Measurements from ENCODE around the gene NUP42. TPM values are rescaled to one million over a fixed set of nuclear protein-coding genes. Genes with fewer than 3 reads are reported as not detected.

NUP42 gene
- total RNA-seq, 1 experiment from 2014 or later, result 30.3 TPM

DNA sequence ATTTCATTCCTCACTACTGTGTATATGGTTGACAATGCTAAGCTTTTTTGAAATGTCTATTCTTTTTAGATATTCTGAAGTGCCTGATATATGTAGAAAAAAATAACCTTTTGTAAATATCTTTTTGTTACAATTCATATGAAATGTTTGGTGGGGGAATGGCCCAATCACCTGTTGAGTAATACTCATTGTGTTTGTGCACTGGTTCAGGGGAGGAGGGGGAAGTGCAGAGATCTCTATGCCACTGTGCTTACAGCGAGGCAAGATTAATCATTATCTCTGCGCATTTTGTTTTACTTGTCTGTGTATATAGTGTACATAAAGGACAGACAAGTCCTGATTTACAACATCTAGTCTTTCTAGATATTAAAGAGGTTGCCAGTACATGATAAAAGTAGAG, 25.2 kb downstream of the NUP42 start:
- TF ChIP-seq CTCF (IDR thresholded peaks at IDR 0.05), result no peak
- no peak for TF ChIP-seq TCF7L2 (IDR thresholded peaks at IDR 0.05; ENCODE audit: low read depth, low read length)
- TF ChIP-seq, protein P1, sequence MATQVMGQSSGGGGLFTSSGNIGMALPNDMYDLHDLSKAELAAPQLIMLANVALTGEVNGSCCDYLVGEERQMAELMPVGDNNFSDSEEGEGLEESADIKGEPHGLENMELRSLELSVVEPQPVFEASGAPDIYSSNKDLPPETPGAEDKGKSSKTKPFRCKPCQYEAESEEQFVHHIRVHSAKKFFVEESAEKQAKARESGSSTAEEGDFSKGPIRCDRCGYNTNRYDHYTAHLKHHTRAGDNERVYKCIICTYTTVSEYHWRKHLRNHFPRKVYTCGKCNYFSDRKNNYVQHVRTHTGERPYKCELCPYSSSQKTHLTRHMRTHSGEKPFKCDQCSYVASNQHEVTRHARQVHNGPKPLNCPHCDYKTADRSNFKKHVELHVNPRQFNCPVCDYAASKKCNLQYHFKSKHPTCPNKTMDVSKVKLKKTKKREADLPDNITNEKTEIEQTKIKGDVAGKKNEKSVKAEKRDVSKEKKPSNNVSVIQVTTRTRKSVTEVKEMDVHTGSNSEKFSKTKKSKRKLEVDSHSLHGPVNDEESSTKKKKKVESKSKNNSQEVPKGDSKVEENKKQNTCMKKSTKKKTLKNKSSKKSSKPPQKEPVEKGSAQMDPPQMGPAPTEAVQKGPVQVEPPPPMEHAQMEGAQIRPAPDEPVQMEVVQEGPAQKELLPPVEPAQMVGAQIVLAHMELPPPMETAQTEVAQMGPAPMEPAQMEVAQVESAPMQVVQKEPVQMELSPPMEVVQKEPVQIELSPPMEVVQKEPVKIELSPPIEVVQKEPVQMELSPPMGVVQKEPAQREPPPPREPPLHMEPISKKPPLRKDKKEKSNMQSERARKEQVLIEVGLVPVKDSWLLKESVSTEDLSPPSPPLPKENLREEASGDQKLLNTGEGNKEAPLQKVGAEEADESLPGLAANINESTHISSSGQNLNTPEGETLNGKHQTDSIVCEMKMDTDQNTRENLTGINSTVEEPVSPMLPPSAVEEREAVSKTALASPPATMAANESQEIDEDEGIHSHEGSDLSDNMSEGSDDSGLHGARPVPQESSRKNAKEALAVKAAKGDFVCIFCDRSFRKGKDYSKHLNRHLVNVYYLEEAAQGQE (IDR thresholded peaks at IDR 0.05; ENCODE audit: insufficient read depth in 1 of 2, low read depth in 2 of 2, low read length in 1 of 2), result no peak
- no peak for TF ChIP-seq SIN3A (IDR thresholded peaks at IDR 0.05; ENCODE audit: borderline replicate concordance, insufficient read depth, low read depth, low read length)
- no peak for TF ChIP-seq POLR2AphosphoS5 (IDR thresholded peaks at IDR 0.05; ENCODE audit: low read depth, low read length)
- DNase-seq (ENCODE audit: low read depth, low spot score), result no peak
- in situ Hi-C loops (cut with HindIII; ENCODE audit: low pct_unique_long_range_greater_than_20kb, low sequenced_read_pairs) (no loop called here), intact Hi-C loops (cut with micrococcal nuclease; ENCODE audit: unreplicated experiment) (no loop called here)
- no peak for ATAC-seq
- peaks cover 5% of the 10 kb centered on the region for H3K4me1 ChIP-seq (ENCODE audit: control insufficient read depth, insufficient read depth, low read length)
- ChIA-PET POLR2A (no interaction called here), CTCF (no interaction called here)
- no peaks in the 10 kb centered on the region for H3K36me3 ChIP-seq (ENCODE audit: control insufficient read depth, insufficient read depth, low read length)
- no peaks in the 10 kb centered on the region for H3K27me3 ChIP-seq (ENCODE audit: control insufficient read depth, insufficient read depth, low read length)
- BruUV-seq (replicated peaks), result no TSS peak
- no peaks in the 10 kb centered on the region for H3K9me3 ChIP-seq (ENCODE audit: control insufficient read depth, insufficient read depth, low read depth, low read length)
- H3K4me3 ChIP-seq (ENCODE audit: low read depth in 2 of 2, low read length in 2 of 2), result no peak overlapping the region
- no peak overlapping the region for H3K27ac ChIP-seq (ENCODE audit: low read length)

- CTCF ChIA-PET, result no interaction called here
- no peak overlapping the region for H3K4me3 ChIP-seq (ENCODE audit: low read depth in 2 of 2, low read length in 2 of 2)
- ATAC-seq (no peak), DNase-seq (ENCODE audit: low read depth, low spot score) (no peak)
- H3K9me3 ChIP-seq (ENCODE audit: control insufficient read depth, insufficient read depth, low read depth, low read length), result no peaks in the 10 kb centered on the region
- TF ChIP-seq TCF7L2 (IDR thresholded peaks at IDR 0.05; ENCODE audit: low read depth, low read length), result no peak
- no peak for TF ChIP-seq CTCF (IDR thresholded peaks at IDR 0.05)
- TF ChIP-seq, protein P1 (IDR thresholded peaks at IDR 0.05; ENCODE audit: insufficient read depth in 1 of 2, low read depth in 2 of 2, low read length in 1 of 2), result no peak
- TF ChIP-seq POLR2AphosphoS5 (IDR thresholded peaks at IDR 0.05; ENCODE audit: low read depth, low read length), result no peak
- no peak for TF ChIP-seq SIN3A (IDR thresholded peaks at IDR 0.05; ENCODE audit: borderline replicate concordance, insufficient read depth, low read depth, low read length)
- BruUV-seq (replicated peaks), result no TSS peak
- in situ Hi-C loops (cut with HindIII; ENCODE audit: low pct_unique_long_range_greater_than_20kb, low sequenced_read_pairs), result no loop called here
- no peaks in the 10 kb centered on the region for H3K36me3 ChIP-seq (ENCODE audit: control insufficient read depth, insufficient read depth, low read length)
- H3K27ac ChIP-seq (ENCODE audit: low read length), result no peak overlapping the region
- H3K4me1 ChIP-seq (ENCODE audit: control insufficient read depth, insufficient read depth, low read length), result peaks cover 10% of the 10 kb centered on the region
- no peaks in the 10 kb centered on the region for H3K27me3 ChIP-seq (ENCODE audit: control insufficient read depth, insufficient read depth, low read length)
- POLR2A ChIA-PET, result no interaction called here
- intact Hi-C loops (cut with micrococcal nuclease; ENCODE audit: unreplicated experiment), result no loop called here
Observed at GRCh38 chr7:23207884-23208283, 26.0 kb downstream of the NUP42 start.
